IMR-90 (cell line): ENCODE measurements around the gene MAP3K8. TPM values are rescaled to one million over a fixed set of nuclear protein-coding genes. Genes with fewer than 3 reads are reported as not detected.

Experiments used
- ATAC-seq: fragments of 200-7000 bp; cut with Tn5 transposase; 2 replicates; pipeline ENCODE4 v1.9.1; 2020; ENCODE audit warnings: low read depth, mild to moderate bottlenecking, moderate library complexity
- BruUV-seq: library from RNA; stranded (reverse); fragments of 400-500 nt; replicated peaks from 2 replicates; lab custom pipeline; 2021; lab: Mats Ljungman, UMichigan
- CTCF ChIA-PET: fragments of 300-600 bp; formaldehyde crosslinking; extraction: SDS; loops from one replicate; lab custom pipeline; 2021; ENCODE audit warnings: antibody characterized with exemption; lab: Yijun Ruan, JAX
- POLR2A ChIA-PET: fragments of 300-600 bp; sonication (Branson Sonifier 250); formaldehyde crosslinking; loops from one replicate; lab custom pipeline; 2022; ENCODE audit warnings: antibody characterized with exemption; ENCODE audit not compliant: unreplicated experiment; lab: Charles Lee
- DNase-seq: peaks from one replicate; pipeline ENCODE4 v3.0.0; 2013
- H2AFZ ChIP-seq: replicated peaks from 2 replicates; pipeline ENCODE3; 2013; ENCODE audit warnings: low read length, mild to moderate bottlenecking; ENCODE audit not compliant: poor library complexity
- H2AK5ac ChIP-seq: 2 replicates; pipeline ENCODE4 v1.6.1; 2013; ENCODE audit warnings: low read depth, low read length, inconsistent platforms
- H2AK9ac ChIP-seq: replicated peaks from 2 replicates; pipeline ENCODE3; 2013; ENCODE audit warnings: mild to moderate bottlenecking, low read depth, low read length, moderate library complexity; ENCODE audit not compliant: poor library complexity
- H2BK120ac ChIP-seq: 2 replicates; pipeline ENCODE4 v1.6.1; 2013; ENCODE audit warnings: low read depth, low read length, inconsistent platforms
- H2BK15ac ChIP-seq: 3 replicates; pipeline ENCODE4 v1.6.1; 2013; ENCODE audit warnings: low read depth, low read length, inconsistent platforms
- H2BK20ac ChIP-seq: 2 replicates; pipeline ENCODE4 v1.6.1; 2013; ENCODE audit warnings: low read depth, mild to moderate bottlenecking, inconsistent platforms, low read length, moderate library complexity
- H2BK5ac ChIP-seq: 2 replicates; pipeline ENCODE4 v1.6.1; 2013; ENCODE audit warnings: mild to moderate bottlenecking, low read depth, low read length, inconsistent platforms; ENCODE audit not compliant: poor library complexity, severe bottlenecking
- H3K14ac ChIP-seq: replicated peaks from 2 replicates; pipeline ENCODE4 v1.6.1; 2013; ENCODE audit warnings: low read depth, low read length, inconsistent platforms
- H3K18ac ChIP-seq: 2 replicates; pipeline ENCODE4 v1.6.1; 2013; ENCODE audit warnings: low read depth, low read length, control low read depth
- H3K23ac ChIP-seq: 2 replicates; pipeline ENCODE4 v1.6.1; 2013; ENCODE audit warnings: low read depth, low read length, inconsistent platforms
- H3K27ac ChIP-seq: 2 replicates; pipeline ENCODE4 v1.5.1; 2013; ENCODE audit warnings: mild to moderate bottlenecking, control low read depth, low read length; ENCODE audit not compliant: insufficient read depth
- H3K27me3 ChIP-seq: 2 replicates; pipeline ENCODE4 v1.6.1; 2013; ENCODE audit warnings: low read length; ENCODE audit not compliant: control insufficient read depth, insufficient read depth
- H3K36me3 ChIP-seq: 2 replicates; pipeline ENCODE4 v1.6.1; 2013; ENCODE audit warnings: low read length, mixed read lengths; ENCODE audit not compliant: control insufficient read depth, insufficient read depth
- H3K4ac ChIP-seq: 2 replicates; pipeline ENCODE4 v1.6.1; 2013; ENCODE audit warnings: low read depth, low read length, inconsistent platforms
- H3K4me1 ChIP-seq: 2 replicates; pipeline ENCODE4 v1.6.1; 2013; ENCODE audit warnings: low read length, mixed read lengths; ENCODE audit not compliant: control insufficient read depth, insufficient read depth
- H3K4me2 ChIP-seq: 2 replicates; pipeline ENCODE4 v1.6.1; 2013; ENCODE audit warnings: low read depth, mild to moderate bottlenecking, control low read depth, low read length, moderate library complexity
- H3K4me3 ChIP-seq: 2 replicates; pipeline ENCODE4 v1.5.1; 2013; ENCODE audit warnings: low read depth, mild to moderate bottlenecking, control low read depth, low read length, moderate library complexity; ENCODE audit not compliant: insufficient read depth
- H3K56ac ChIP-seq: 2 replicates; pipeline ENCODE4 v1.6.1; 2013; ENCODE audit warnings: low read length, inconsistent platforms; ENCODE audit not compliant: insufficient read depth; ENCODE audit errors: extremely low read depth
- H3K79me1 ChIP-seq, 2 experiments: 2 replicates each; pipeline ENCODE4 v1.6.1; 2013; ENCODE audit warnings: low read length in 2 of 2, inconsistent platforms in 1 of 2, low read depth in 1 of 2
- H3K9ac ChIP-seq: 2 replicates; pipeline ENCODE4 v1.6.1; 2013; ENCODE audit warnings: low read depth, low read length, control low read depth
- H3K9me1 ChIP-seq: 2 replicates; pipeline ENCODE4 v1.6.1; 2013; ENCODE audit warnings: low read length, inconsistent platforms; ENCODE audit not compliant: insufficient read depth
- H3K9me3 ChIP-seq: 2 replicates; pipeline ENCODE4 v1.6.1; 2013; ENCODE audit warnings: low read length; ENCODE audit not compliant: control insufficient read depth, insufficient read depth
- H4K20me1 ChIP-seq: 2 replicates; pipeline ENCODE4 v1.6.1; 2013; ENCODE audit warnings: low read length, inconsistent platforms; ENCODE audit not compliant: insufficient read depth
- H4K5ac ChIP-seq: 2 replicates; pipeline ENCODE4 v1.6.1; 2013; ENCODE audit warnings: mild to moderate bottlenecking, low read depth, low read length, control low read depth
- H4K8ac ChIP-seq, 2 experiments: 2 replicates each; pipeline ENCODE4 v1.6.1; 2013; ENCODE audit warnings: low read depth in 2 of 2, low read length in 2 of 2, control low read depth in 1 of 2, inconsistent platforms in 1 of 2
- H4K91ac ChIP-seq: 2 replicates; pipeline ENCODE4 v1.6.1; 2013; ENCODE audit warnings: low read depth, low read length, inconsistent platforms; ENCODE audit not compliant: insufficient read depth
- FOS ChIP-seq: fragments of 150-350 bp; IDR thresholded peaks from 2 replicates; pipeline ENCODE4 v1.6.1; 2016; ENCODE audit warnings: low read depth, low read length
- MAFK ChIP-seq: IDR thresholded peaks from 2 replicates; pipeline ENCODE4 v1.6.1; 2012; ENCODE audit warnings: low read depth, low read length, improper control_type of control experiment
- MXI1 ChIP-seq: IDR thresholded peaks from 2 replicates; pipeline ENCODE4 v1.6.1; 2012; ENCODE audit warnings: low read depth, mild to moderate bottlenecking, low read length, moderate library complexity, borderline replicate concordance
- NFE2L2 ChIP-seq: fragments of 150-350 bp; IDR thresholded peaks from 2 replicates; pipeline ENCODE4 v1.6.1; 2016; ENCODE audit warnings: low read depth, mild to moderate bottlenecking, low read length
- WGBS, 2 experiments: methylation state at CpG; one replicate each; pipeline versions ENCODE4 v1.1.5 to v1.1.7; 2013; ENCODE audit warnings: missing lambda C conversion rate in 2 of 2; ENCODE audit not compliant: insufficient read length in 1 of 2; ENCODE audit errors: extremely low coverage in 2 of 2; 5-methylcytosine and 5-hydroxymethylcytosine counted together
- dilution Hi-C: fragments of 300-500 bp; cut with HindIII; formaldehyde crosslinking; loops from one replicate; pipeline ENCODE4 v1.14.3; 2018; ENCODE audit warnings: low sequenced_read_pairs; ENCODE audit not compliant: unreplicated experiment
- in situ Hi-C: fragments of 300-500 bp; cut with MboI; formaldehyde crosslinking; loops from 3 replicates; pipeline ENCODE4 v1.14.3; 2019; ENCODE audit warnings: low sequenced_read_pairs, inconsistent platforms, mixed read lengths
- intact Hi-C: fragments of 100-400 bp; cut with micrococcal nuclease; formaldehyde crosslinking; loops from 2 replicates; pipeline ENCODE4 v1.10.0; 2022
- polyA plus RNA-seq, 3 experiments: library from polyadenylated mRNA; depleted of rRNA; stranded (reverse); fragments of >200 nt; gene quantifications; 2 replicates each; pipeline ENCODE4 v1.2.3, GENCODE V29; 2012; ENCODE audit warnings: low replicate concordance in 1 of 3
- total RNA-seq: library from RNA; depleted of rRNA; stranded (reverse); fragments of >200 nt; gene quantifications from 2 replicates; pipeline ENCODE4 v1.2.3, GENCODE V29; 2012

MAP3K8 gene
- total and polyA plus RNA-seq, 2 of the 4 experiments (the other 2 are of a cell fraction): 1.8 to 2.6 TPM

GRCh38 chr10:30437031-30437841 is 3.3 kb downstream of the MAP3K8 start:
- Histone ChIP-seq H2AK5ac (peak overlapping the region; percentile 37; the same call in 1 of the 2 replicates), H2BK5ac (peak overlapping the region; percentile 58), H3K23ac (peak overlapping the region; percentile 57), H3K27me3 (no peaks in the 10 kb centered on the region), H2BK15ac (peak overlapping the region; percentile 50; the same call in 1 of the 3 replicates), H3K4ac (peak overlapping the region; percentile 35; the same call in 1 of the 2 replicates), H3K56ac (no peak overlapping the region; the same call in 1 of the 2 replicates), H2AFZ (peak overlapping the region; percentile 2), H3K9ac (peak overlapping the region; percentile 53), H3K18ac (peak overlapping the region; percentile 37), H3K9me3 (no peaks in the 10 kb centered on the region), H3K14ac (peak overlapping the region; percentile 34; the same call in 1 of the 2 replicates), H3K9me1 (peaks cover 5% of the 10 kb centered on the region), H4K5ac (peak overlapping the region; percentile 76), H3K4me2 (peak overlapping the region; percentile 59), H3K27ac (peak overlapping the region; percentile 67; the same call in 1 of the 2 replicates), H4K20me1 (peaks cover 5% of the 10 kb centered on the region; the same call in 1 of the 2 replicates), H3K4me3 (no peak overlapping the region), H2AK9ac (peak overlapping the region; percentile 15), H4K8ac (peak overlapping the region in 1 of 2 experiments; percentile 59; a peak in 2 of 4 replicates), H4K91ac (no peak overlapping the region; the same call in 1 of the 2 replicates), H3K36me3 (peaks cover 5% of the 10 kb centered on the region), H2BK20ac (peak overlapping the region; percentile 19; the same call in 1 of the 2 replicates), H3K79me1 (peaks cover 16 to 44% of the 10 kb centered on the region in 2 experiments), H2BK120ac (peak overlapping the region; percentile 68), H3K4me1 (peaks cover 23% of the 10 kb centered on the region)
- WGBS, 2 experiments: 58% methylated on average over 5 of the region's 13 CpGs; no CpG with 5 or more reads in 1 of the 2 experiments
- dilution Hi-C loops (no loop called here), in situ Hi-C loops (no loop called here), intact Hi-C loops (no loop called here)
- peak; percentile 67 for TF ChIP-seq NFE2L2
- TF ChIP-seq MXI1: no peak
- peak; percentile 67 for TF ChIP-seq MAFK
- 0 out of 2 replicates have a peak, but pooled peaks have one; percentile 7 for TF ChIP-seq FOS
- ChIA-PET POLR2A (no interaction called here), CTCF (interaction anchor here (1.1 kb wide), 1 partner anchor 144 kb away, joined by 3 read pairs; no protein-coding TSS in a partner anchor)
- ATAC-seq (no peak), DNase-seq (peak; percentile 75)
- BruUV-seq: no TSS peak
